Glutamatergic neuron (in vitro differentiated cells): ENCODE measurements around the gene RTL10. TPM values are rescaled to one million over a fixed set of nuclear protein-coding genes. Genes with fewer than 3 reads are reported as not detected.

Experiments used
- DNase-seq: peaks from one replicate; pipeline ENCODE4 v3.0.0; 2022
- H3K27ac Mint-ChIP-seq: one replicate; pipeline ENCODE4 v1.8.0; 2020; ENCODE audit warnings: mild to moderate bottlenecking, mixed read lengths, inconsistent platforms; ENCODE audit not compliant: unreplicated experiment
- H3K27me3 Mint-ChIP-seq: one replicate; pipeline ENCODE4 v1.8.0; 2020; ENCODE audit warnings: mild to moderate bottlenecking, moderate library complexity, mixed read lengths, inconsistent platforms; ENCODE audit not compliant: unreplicated experiment
- H3K36me3 Mint-ChIP-seq: one replicate; pipeline ENCODE4 v1.8.0; 2020; ENCODE audit warnings: mild to moderate bottlenecking, mixed read lengths, inconsistent platforms; ENCODE audit not compliant: unreplicated experiment
- H3K4me1 Mint-ChIP-seq: one replicate; pipeline ENCODE4 v1.8.0; 2020; ENCODE audit warnings: mild to moderate bottlenecking, low read depth, mixed read lengths, inconsistent platforms; ENCODE audit not compliant: unreplicated experiment
- H3K4me3 Mint-ChIP-seq: one replicate; pipeline ENCODE4 v1.8.0; 2020; ENCODE audit warnings: mild to moderate bottlenecking, mixed read lengths, inconsistent platforms; ENCODE audit not compliant: unreplicated experiment
- H3K9me3 Mint-ChIP-seq: one replicate; pipeline ENCODE4 v1.8.0; 2020; ENCODE audit warnings: mild to moderate bottlenecking, moderate library complexity, mixed read lengths, inconsistent platforms; ENCODE audit not compliant: unreplicated experiment
- total RNA-seq: library from RNA; stranded (reverse); fragmentation: NEBNext Ultra II Directional; extraction: Animal tissue kit (Norgen Biotek cat#: 25700); gene quantifications from one replicate; pipeline ENCODE4 v1.2.1, GENCODE V29; 2021; ENCODE audit not compliant: unreplicated experiment
- TF ChIP-seq, protein P1 (sequence below): fragments of 200-600 bp; sonication (generic); IDR thresholded peaks from one replicate; pipeline ENCODE4 v1.5.0; 2021; ENCODE audit not compliant: partially characterized antibody, unreplicated experiment

RTL10 gene
- total RNA-seq, 1 donor from 2014 or later = 12.1 TPM

DNA sequence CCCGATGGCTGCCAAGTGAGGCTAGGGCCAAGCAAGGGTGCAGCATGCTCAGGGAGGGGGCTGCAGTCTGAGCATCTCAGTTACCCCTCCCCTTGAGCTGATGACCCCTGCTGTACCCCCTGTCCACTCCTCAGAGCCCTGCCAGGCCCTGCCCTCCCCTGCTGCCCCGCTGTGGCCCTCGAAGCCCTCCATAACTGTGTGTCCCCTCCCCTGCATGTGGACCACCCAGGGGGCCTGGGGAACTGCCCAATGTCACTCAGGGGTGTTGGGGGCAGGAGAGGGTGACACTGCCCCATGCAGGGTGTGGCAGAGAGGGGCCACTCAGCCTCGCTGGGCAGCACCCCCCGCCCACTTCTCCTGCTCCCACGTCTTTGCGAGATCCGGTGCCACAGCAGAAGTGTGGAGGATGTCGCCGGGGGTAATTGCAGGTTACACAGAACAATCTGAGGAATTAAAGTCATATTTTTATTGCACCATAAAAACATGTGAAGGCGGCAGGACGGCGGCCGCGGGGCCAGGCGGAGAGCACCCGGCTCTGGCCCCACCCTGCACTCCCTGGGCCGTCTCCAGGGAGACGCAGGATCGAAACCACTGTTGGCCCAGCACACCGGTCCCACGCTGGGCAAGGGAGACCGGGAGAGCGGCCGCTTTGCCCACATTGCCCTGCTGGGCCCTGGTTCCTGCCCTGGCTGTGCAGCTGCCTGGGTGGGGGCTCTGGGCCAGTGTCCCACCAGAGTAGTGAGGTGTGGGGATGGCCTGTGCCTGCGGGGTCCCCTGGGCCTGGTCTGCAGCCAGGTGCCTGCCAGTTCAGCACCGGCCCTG, 18.7 kb upstream of the RTL10 start:
- TF ChIP-seq, protein P1, sequence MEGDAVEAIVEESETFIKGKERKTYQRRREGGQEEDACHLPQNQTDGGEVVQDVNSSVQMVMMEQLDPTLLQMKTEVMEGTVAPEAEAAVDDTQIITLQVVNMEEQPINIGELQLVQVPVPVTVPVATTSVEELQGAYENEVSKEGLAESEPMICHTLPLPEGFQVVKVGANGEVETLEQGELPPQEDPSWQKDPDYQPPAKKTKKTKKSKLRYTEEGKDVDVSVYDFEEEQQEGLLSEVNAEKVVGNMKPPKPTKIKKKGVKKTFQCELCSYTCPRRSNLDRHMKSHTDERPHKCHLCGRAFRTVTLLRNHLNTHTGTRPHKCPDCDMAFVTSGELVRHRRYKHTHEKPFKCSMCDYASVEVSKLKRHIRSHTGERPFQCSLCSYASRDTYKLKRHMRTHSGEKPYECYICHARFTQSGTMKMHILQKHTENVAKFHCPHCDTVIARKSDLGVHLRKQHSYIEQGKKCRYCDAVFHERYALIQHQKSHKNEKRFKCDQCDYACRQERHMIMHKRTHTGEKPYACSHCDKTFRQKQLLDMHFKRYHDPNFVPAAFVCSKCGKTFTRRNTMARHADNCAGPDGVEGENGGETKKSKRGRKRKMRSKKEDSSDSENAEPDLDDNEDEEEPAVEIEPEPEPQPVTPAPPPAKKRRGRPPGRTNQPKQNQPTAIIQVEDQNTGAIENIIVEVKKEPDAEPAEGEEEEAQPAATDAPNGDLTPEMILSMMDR = no peak
- Mint-ChIP-seq H3K27me3 (peaks cover 2% of the 10 kb centered on the region), H3K4me1 (no peaks in the 10 kb centered on the region), H3K36me3 (no peaks in the 10 kb centered on the region), H3K4me3 (no peak overlapping the region), H3K9me3 (no peaks in the 10 kb centered on the region), H3K27ac (no peak overlapping the region)
- DNase-seq = peak; percentile 7

DNA sequence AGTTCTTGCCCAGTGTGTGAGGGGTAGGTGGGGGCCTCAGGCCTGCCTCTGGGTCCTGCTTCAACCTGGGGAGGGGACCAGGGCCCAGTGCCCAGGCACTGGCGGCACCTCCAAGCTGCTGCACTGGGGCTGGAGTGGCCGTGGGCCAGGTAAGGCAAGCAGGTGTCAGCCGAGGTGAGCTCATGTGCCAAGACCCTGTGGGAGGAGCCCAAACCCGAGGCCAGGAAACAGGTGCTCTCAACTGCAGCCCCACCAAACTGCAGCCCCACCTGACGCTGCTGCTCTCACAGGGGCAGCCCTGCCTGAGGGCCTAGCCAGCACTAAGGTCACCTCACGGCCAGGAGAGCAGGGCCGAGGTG, 18.1 kb upstream of the RTL10 start:
- no peak overlapping the region for H3K27ac Mint-ChIP-seq
- H3K9me3 Mint-ChIP-seq = no peaks in the 10 kb centered on the region
- H3K4me3 Mint-ChIP-seq = no peak overlapping the region
- peak; percentile 13 for DNase-seq
- peaks cover 2% of the 10 kb centered on the region for H3K27me3 Mint-ChIP-seq
- no peaks in the 10 kb centered on the region for H3K4me1 Mint-ChIP-seq
- H3K36me3 Mint-ChIP-seq = no peaks in the 10 kb centered on the region
- TF ChIP-seq, protein P1 = no peak

DNA sequence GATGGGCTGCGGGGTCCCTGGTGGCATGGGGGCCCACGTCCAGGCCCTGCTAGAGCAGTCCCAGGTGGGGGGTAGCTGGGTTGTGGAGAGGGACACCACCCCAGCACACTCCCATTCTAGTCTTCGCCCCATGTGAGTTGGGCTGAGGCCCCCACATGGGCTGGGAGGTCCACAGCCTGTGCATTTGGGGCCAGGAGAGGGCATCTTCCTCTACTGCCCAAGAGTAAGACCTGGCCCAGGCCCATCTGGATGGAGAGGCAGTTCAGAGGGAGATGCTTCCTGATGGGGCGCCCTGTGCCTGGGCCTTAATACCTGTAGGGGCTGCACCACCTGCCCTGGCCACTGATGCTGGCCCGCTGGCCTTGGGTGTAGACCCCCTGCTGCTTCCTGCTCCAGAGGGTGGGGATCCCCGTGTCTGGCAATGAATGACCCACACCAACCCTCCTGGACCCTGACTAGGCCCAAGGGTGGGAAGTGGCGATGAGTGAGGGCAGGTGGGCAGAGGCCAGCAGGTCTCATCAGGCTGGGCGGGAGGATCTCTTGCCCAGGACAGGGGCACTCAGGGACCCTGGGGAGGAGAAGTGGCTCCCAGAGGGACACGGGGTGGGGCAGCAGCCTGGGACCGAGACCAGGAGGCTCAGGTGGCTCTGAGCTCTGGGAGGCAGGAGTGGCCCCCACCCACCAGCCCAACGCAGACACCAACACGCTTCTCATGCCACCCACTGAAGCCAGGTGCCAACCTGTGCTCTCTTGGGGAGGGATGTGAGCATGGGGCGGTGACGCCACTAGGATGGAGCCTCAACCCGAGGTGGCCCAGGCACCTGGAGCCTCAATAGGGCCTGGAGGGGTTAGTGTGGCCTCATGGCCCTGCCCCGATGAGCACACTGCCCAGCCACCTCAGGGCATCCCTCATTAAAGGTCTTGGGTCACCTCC, 17.4 kb upstream of the RTL10 start:
- H3K9me3 Mint-ChIP-seq = no peaks in the 10 kb centered on the region
- DNase-seq = peak; percentile 11
- peaks cover 2% of the 10 kb centered on the region for H3K27me3 Mint-ChIP-seq
- no peak overlapping the region for H3K27ac Mint-ChIP-seq
- H3K4me3 Mint-ChIP-seq = no peak overlapping the region
- no peaks in the 10 kb centered on the region for H3K4me1 Mint-ChIP-seq
- TF ChIP-seq, protein P1 = no peak
- H3K36me3 Mint-ChIP-seq = no peaks in the 10 kb centered on the region

DNA sequence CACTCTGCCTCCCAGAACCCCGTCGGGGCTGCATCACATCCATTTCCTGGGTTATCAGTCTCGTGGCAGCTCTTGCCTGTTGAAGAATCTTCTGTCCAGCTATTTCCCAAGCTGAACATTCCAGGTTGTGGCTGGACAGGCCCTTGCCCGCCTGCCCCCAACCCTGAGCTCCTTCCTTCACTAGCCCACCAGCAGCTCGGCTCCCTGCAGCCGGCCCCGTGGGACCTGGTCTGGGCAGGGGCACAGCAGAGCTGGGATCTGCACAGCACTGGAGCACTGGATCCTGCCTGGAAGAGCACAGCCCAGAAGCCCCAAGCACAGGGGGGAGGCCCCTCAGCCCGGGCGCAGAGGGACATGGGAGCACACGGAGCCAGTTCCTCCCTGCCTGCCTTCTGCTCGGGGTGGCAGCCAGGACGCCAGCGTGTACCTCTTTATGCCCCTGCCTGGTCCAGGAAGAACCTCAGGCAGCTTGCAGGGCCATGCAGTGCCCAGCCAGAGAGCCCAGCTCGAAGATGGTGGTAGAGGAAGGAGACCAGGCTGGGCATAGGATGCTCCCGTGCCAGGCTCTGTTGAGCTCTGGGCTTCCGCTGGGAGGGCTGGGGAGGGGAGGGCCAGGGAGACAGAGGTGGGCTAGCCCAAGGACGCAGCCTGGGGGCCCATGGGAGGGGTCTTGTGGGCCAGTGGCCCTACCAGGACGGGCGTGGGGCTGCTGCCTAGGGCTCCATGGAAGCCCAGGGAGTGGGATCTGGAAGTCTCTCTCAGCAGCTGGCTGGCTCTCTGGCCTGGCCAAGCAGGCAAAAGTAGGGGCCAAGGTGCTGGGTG, 16.6 kb upstream of the RTL10 start:
- Mint-ChIP-seq H3K27me3 (peaks cover 2% of the 10 kb centered on the region), H3K36me3 (no peaks in the 10 kb centered on the region), H3K9me3 (no peaks in the 10 kb centered on the region), H3K4me1 (no peaks in the 10 kb centered on the region), H3K4me3 (no peak overlapping the region), H3K27ac (no peak overlapping the region)
- peak; percentile 10 for DNase-seq
- TF ChIP-seq, protein P1 = no peak
